ENCODE results near the gene SIRPA.
"Not testable (repeated sequence)": the region's sequence is repeated elsewhere in the genome, so short reads cannot be mapped to it uniquely, and the experiment has no call there.

SIRPA gene

GRCh38 chr20:1907586-1907985, 12.4 kb downstream of the SIRPA start:
- DNase-seq (ENCODE audit: low read depth, low spot score): no peak

- no peak for DNase-seq (ENCODE audit: low read depth, low spot score)
Measured at GRCh38 chr20:1908191-1908590, 13.0 kb downstream of the SIRPA start.

- no peak for DNase-seq (ENCODE audit: low read depth, low spot score)
Measured at GRCh38 chr20:1909097-1909496, 13.9 kb downstream of the SIRPA start.

GRCh38 chr20:1911536-1911935, 16.3 kb downstream of the SIRPA start:
- no peak for DNase-seq (ENCODE audit: low read depth, low spot score)

GRCh38 chr20:1912053-1912452, 16.8 kb downstream of the SIRPA start:
- DNase-seq (ENCODE audit: low read depth, low spot score): no peak

GRCh38 chr20:1912646-1913045, 17.4 kb downstream of the SIRPA start:
- DNase-seq (ENCODE audit: low read depth, low spot score): no peak

- not testable (repeated sequence) for DNase-seq (ENCODE audit: low read depth, low spot score)
Measured at GRCh38 chr20:1915233-1915632, 20.0 kb downstream of the SIRPA start.

GRCh38 chr20:1915725-1916124, 20.5 kb downstream of the SIRPA start:
- no peak for DNase-seq (ENCODE audit: low read depth, low spot score)

- no peak for DNase-seq (ENCODE audit: low read depth, low spot score)
Measured at GRCh38 chr20:1917786-1918185, 22.6 kb downstream of the SIRPA start.

GRCh38 chr20:1918491-1919165, 23.4 kb downstream of the SIRPA start:
- no peak for DNase-seq (ENCODE audit: low read depth, low spot score)

GRCh38 chr20:1920252-1920651, 25.0 kb downstream of the SIRPA start:
- DNase-seq (ENCODE audit: low read depth, low spot score): no peak

GRCh38 chr20:1920826-1921225, 25.6 kb downstream of the SIRPA start:
- DNase-seq (ENCODE audit: low read depth, low spot score): no peak

GRCh38 chr20:1921985-1922384, 26.8 kb downstream of the SIRPA start:
- not testable (repeated sequence) for DNase-seq (ENCODE audit: low read depth, low spot score)

GRCh38 chr20:1922786-1923185, 27.6 kb downstream of the SIRPA start:
- DNase-seq (ENCODE audit: low read depth, low spot score): no peak

- no peak for DNase-seq (ENCODE audit: low read depth, low spot score)
Measured at GRCh38 chr20:1924910-1925861, 30.0 kb downstream of the SIRPA start.

- DNase-seq (ENCODE audit: low read depth, low spot score): no peak
Measured at GRCh38 chr20:1926237-1926636, 31.0 kb downstream of the SIRPA start.

GRCh38 chr20:1927217-1927616, 32.0 kb downstream of the SIRPA start:
- no peak for DNase-seq (ENCODE audit: low read depth, low spot score)

- no peak for DNase-seq (ENCODE audit: low read depth, low spot score)
Measured at GRCh38 chr20:1928154-1928553, 32.9 kb downstream of the SIRPA start.

GRCh38 chr20:1928782-1929181, 33.6 kb downstream of the SIRPA start:
- DNase-seq (ENCODE audit: low read depth, low spot score): no peak

- DNase-seq (ENCODE audit: low read depth, low spot score): no peak
Measured at GRCh38 chr20:1929460-1929859, 34.3 kb downstream of the SIRPA start.

- no peak for DNase-seq (ENCODE audit: low read depth, low spot score)
Measured at GRCh38 chr20:1930165-1930564, 35.0 kb downstream of the SIRPA start.

GRCh38 chr20:1931830-1932229, 36.6 kb downstream of the SIRPA start:
- DNase-seq (ENCODE audit: low read depth, low spot score): no peak

GRCh38 chr20:1932971-1933370, 37.8 kb downstream of the SIRPA start:
- no peak for DNase-seq (ENCODE audit: low read depth, low spot score)
